HEK293 (cell line): ENCODE results near the gene VMAC.

Source experiments
- CTCF ChIA-PET: fragments of 350-600 bp; formaldehyde crosslinking; extraction: SDS; loops from one replicate; lab custom pipeline; 2021; ENCODE audit warnings: antibody characterized with exemption; lab: Yijun Ruan, JAX
- POLR2A ChIA-PET: fragments of 300-600 bp; formaldehyde crosslinking; extraction: SDS; loops from one replicate; lab custom pipeline; 2020; ENCODE audit warnings: antibody characterized with exemption, inconsistent platforms; lab: Yijun Ruan, JAX
- H3K27ac ChIP-seq: fragments of 200-500 bp; sonication (Bioruptor generic); 2 replicates; pipeline ENCODE4 v1.5.1; 2014; ENCODE audit warnings: low read depth, low read length, control low read depth, inconsistent platforms; ENCODE audit errors: extremely low read depth
- H3K36me3 ChIP-seq, 2 experiments: fragments of 200-500 bp in 1 of 2; sonication (Bioruptor generic) in 1 of 2; 1 replicate in 1 of 2; 2 replicates in 1 of 2; pipeline ENCODE4 v1.5.1; 2014 to 2017; ENCODE audit warnings: inconsistent platforms in 2 of 2, low read length in 2 of 2; ENCODE audit not compliant: control insufficient read depth in 2 of 2, insufficient read depth in 1 of 2
- H3K4me1 ChIP-seq: fragments of 200-500 bp; sonication (Bioruptor generic); 2 replicates; pipeline ENCODE4 v1.5.1; 2014; ENCODE audit warnings: mild to moderate bottlenecking, low read length, inconsistent platforms; ENCODE audit not compliant: control insufficient read depth, insufficient read depth
- H3K4me3 ChIP-seq: 2 replicates; pipeline ENCODE4 v1.5.1; 2011; ENCODE audit warnings: low read depth, mild to moderate bottlenecking, control low read depth, low read length, moderate library complexity
- H3K9me3 ChIP-seq: fragments of 200-500 bp; sonication (Bioruptor generic); 2 replicates; pipeline ENCODE4 v1.5.1; 2014; ENCODE audit warnings: low read depth, low read length, inconsistent platforms; ENCODE audit not compliant: control insufficient read depth, insufficient read depth
- BCL11B ChIP-seq: fragments of 450-650 bp; formaldehyde crosslinking; IDR thresholded peaks from 2 replicates; pipeline ENCODE4 v1.5.1; 2016; ENCODE audit warnings: low read depth, missing biosample characterization, missing genetic modification characterization
- MEIS1 ChIP-seq: sonication (generic); formaldehyde crosslinking; IDR thresholded peaks from 2 replicates; pipeline ENCODE4 v1.8.1; 2022; ENCODE audit warnings: missing genetic modification reagents, mild to moderate bottlenecking, borderline replicate concordance
- YY1 ChIP-seq: fragments of 450-650 bp; formaldehyde crosslinking; IDR thresholded peaks from 2 replicates; pipeline ENCODE4 v1.5.1; 2018; ENCODE audit warnings: missing biosample characterization, missing genetic modification characterization
- YY2 ChIP-seq: fragments of 450-650 bp; formaldehyde crosslinking; IDR thresholded peaks from 2 replicates; pipeline ENCODE4 v1.5.1; 2016; ENCODE audit warnings: missing biosample characterization, missing genetic modification characterization
- ZBTB1 ChIP-seq: fragments of 450-650 bp; formaldehyde crosslinking; IDR thresholded peaks from 2 replicates; pipeline ENCODE4 v1.5.1; 2016; ENCODE audit warnings: missing biosample characterization, missing genetic modification characterization
- ZFP69B ChIP-seq: fragments of 450-650 bp; formaldehyde crosslinking; IDR thresholded peaks from 2 replicates; pipeline ENCODE4 v1.5.1; 2016; ENCODE audit warnings: missing biosample characterization, missing genetic modification characterization
- ZNF19 ChIP-seq: fragments of 450-650 bp; formaldehyde crosslinking; IDR thresholded peaks from 2 replicates; pipeline ENCODE4; 2016; ENCODE audit warnings: missing biosample characterization, missing genetic modification characterization, low read depth
- ZNF311 ChIP-seq: fragments of 450-650 bp; formaldehyde crosslinking; IDR thresholded peaks from 2 replicates; pipeline ENCODE4 v1.5.1; 2017; ENCODE audit warnings: missing biosample characterization, missing genetic modification characterization, borderline replicate concordance
- ZNF404 ChIP-seq: fragments of 450-650 bp; formaldehyde crosslinking; IDR thresholded peaks from 2 replicates; pipeline ENCODE4 v1.5.1; 2017; ENCODE audit warnings: missing biosample characterization, missing genetic modification characterization
- ZNF555 ChIP-seq: fragments of 450-650 bp; formaldehyde crosslinking; conservative IDR thresholded peaks from 2 replicates; pipeline ENCODE4 v1.5.1; 2017; ENCODE audit warnings: missing biosample characterization, mild to moderate bottlenecking, missing genetic modification characterization, inconsistent platforms
- ZNF776 ChIP-seq: fragments of 450-650 bp; formaldehyde crosslinking; IDR thresholded peaks from 2 replicates; pipeline ENCODE4 v1.5.0; 2017; ENCODE audit warnings: missing biosample characterization, missing genetic modification characterization, borderline replicate concordance
- ZSCAN23 ChIP-seq: fragments of 450-650 bp; formaldehyde crosslinking; IDR thresholded peaks from 2 replicates; pipeline ENCODE4 v1.5.1; 2016; ENCODE audit warnings: missing biosample characterization, missing genetic modification characterization
- TF ChIP-seq, protein P1 (sequence below): fragments of 450-650 bp; formaldehyde crosslinking; optimal IDR thresholded peaks from 2 replicates; pipeline ENCODE3; 2016; ENCODE audit warnings: missing biosample characterization, mild to moderate bottlenecking, missing genetic modification characterization
- TF ChIP-seq, protein P2 (sequence below): fragments of 450-650 bp; formaldehyde crosslinking; IDR thresholded peaks from 2 replicates; pipeline ENCODE4 v1.5.1; 2016; ENCODE audit warnings: missing biosample characterization, missing genetic modification characterization
- TF ChIP-seq, protein P3 (sequence below): fragments of 450-650 bp; formaldehyde crosslinking; IDR thresholded peaks from 2 replicates; pipeline ENCODE4 v1.5.1; 2016; ENCODE audit warnings: missing biosample characterization, missing genetic modification characterization
- TF ChIP-seq, protein P4 (sequence below): fragments of 450-650 bp; formaldehyde crosslinking; IDR thresholded peaks from 2 replicates; pipeline ENCODE4 v1.5.1; 2016; ENCODE audit warnings: missing biosample characterization, missing genetic modification characterization
- TF ChIP-seq, protein P5 (sequence below): fragments of 450-650 bp; formaldehyde crosslinking; IDR thresholded peaks from 2 replicates; pipeline ENCODE4 v1.5.1; 2016; ENCODE audit warnings: missing biosample characterization, missing genetic modification characterization

VMAC gene

DNA sequence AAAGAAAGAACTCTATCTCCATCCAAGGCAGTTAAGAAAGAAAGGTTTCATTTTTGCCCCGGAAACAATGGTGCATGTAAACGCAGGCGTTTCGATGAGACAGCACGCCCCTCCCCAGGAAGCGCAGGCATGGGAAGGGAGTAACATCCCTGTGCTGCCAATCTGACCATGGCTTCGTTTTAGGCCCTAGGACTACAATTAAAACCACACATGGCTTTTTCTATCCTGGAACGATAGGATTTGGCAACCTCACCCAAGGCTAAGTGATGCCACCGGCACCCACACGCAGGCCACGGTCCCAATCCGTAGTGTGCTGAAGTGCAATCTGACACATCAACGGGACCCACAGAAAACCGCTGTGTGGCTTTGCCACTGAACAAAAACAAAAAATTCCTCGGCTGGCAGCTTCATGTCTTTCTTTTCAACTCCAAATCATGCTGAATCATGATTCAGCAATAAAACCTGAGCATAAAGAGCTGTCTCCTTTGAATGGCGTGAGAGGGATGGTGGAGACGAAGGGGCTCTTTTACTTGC, 49.1 kb downstream of the VMAC start:
- no peak overlapping the region for H3K4me3 ChIP-seq
- peaks cover 46% of the 10 kb centered on the region for H3K4me1 ChIP-seq
- no peak overlapping the region for H3K27ac ChIP-seq
- H3K36me3 ChIP-seq = peaks cover 0 to 21% of the 10 kb centered on the region in 2 experiments; a peak in 1 of 3 replicates
- POLR2A ChIA-PET = interaction anchor here (1.2 kb wide), 1 partner anchor 24 kb away, joined by 5 read pairs; the partner anchor contains the start of gene RANBP3
- no peaks in the 10 kb centered on the region for H3K9me3 ChIP-seq
- CTCF ChIA-PET = interaction anchor here (0.5 to 7.3 kb wide), 3 partner anchors 14 to 47 kb away, joined by 3 to 60 read pairs (median 3); no protein-coding TSS in a partner anchor
- TF ChIP-seq ZFP69B (tag by site-specific recombination) (0 out of 2 replicates have a peak, but pooled peaks have one; percentile 24), YY1 (tag by site-specific recombination) (no peak)
- TF ChIP-seq, protein P1, sequence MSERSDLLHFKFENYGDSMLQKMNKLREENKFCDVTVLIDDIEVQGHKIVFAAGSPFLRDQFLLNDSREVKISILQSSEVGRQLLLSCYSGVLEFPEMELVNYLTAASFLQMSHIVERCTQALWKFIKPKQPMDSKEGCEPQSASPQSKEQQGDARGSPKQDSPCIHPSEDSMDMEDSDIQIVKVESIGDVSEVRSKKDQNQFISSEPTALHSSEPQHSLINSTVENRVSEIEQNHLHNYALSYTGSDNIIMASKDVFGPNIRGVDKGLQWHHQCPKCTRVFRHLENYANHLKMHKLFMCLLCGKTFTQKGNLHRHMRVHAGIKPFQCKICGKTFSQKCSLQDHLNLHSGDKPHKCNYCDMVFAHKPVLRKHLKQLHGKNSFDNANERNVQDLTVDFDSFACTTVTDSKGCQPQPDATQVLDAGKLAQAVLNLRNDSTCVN (tag by site-specific recombination) = no peak

DNA sequence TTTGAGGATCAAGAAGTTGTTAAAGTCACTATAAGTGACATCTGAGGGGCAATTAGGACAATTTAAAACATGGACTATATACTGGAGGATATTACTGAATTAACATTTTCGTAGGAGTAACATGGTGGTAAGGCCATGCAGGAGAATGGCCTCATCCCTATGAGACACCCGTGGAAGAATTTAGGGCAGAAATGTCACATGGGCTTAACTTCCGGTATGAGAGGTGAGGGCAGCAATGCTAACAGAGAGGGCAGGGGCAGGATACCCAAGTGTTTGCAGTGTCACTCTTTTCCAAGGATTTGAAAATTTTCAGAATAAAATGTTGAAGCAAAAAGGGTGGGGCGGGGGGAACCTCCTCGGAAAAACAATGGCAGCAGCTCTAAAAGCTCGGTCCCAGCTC, 49.6 kb downstream of the VMAC start:
- CTCF ChIA-PET = interaction anchor here (0.7 to 7.3 kb wide), 2 partner anchors 13 to 133 kb away, joined by 3 to 60 read pairs; no protein-coding TSS in a partner anchor
- Histone ChIP-seq H3K4me1 (peaks cover 46% of the 10 kb centered on the region), H3K36me3 (peaks cover 0 to 21% of the 10 kb centered on the region in 2 experiments; a peak in 1 of 3 replicates), H3K9me3 (no peaks in the 10 kb centered on the region), H3K4me3 (no peak overlapping the region), H3K27ac (no peak overlapping the region)
- POLR2A ChIA-PET = interaction anchor here (1.2 kb wide), 1 partner anchor 24 kb away, joined by 5 read pairs; the partner anchor contains the start of gene RANBP3
- no peak for TF ChIP-seq ZNF776 (tag by site-specific recombination)
- TF ChIP-seq ZSCAN23 (tag by site-specific recombination) = no peak
- TF ChIP-seq, protein P2, sequence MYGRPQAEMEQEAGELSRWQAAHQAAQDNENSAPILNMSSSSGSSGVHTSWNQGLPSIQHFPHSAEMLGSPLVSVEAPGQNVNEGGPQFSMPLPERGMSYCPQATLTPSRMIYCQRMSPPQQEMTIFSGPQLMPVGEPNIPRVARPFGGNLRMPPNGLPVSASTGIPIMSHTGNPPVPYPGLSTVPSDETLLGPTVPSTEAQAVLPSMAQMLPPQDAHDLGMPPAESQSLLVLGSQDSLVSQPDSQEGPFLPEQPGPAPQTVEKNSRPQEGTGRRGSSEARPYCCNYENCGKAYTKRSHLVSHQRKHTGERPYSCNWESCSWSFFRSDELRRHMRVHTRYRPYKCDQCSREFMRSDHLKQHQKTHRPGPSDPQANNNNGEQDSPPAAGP (tag by site-specific recombination) = no peak
- TF ChIP-seq ZNF19 = no peak
- no peak for TF ChIP-seq ZNF404
- no peak for TF ChIP-seq MEIS1 (CRISPR knock-in tag)
- TF ChIP-seq ZNF555 (tag by site-specific recombination) = no peak
- TF ChIP-seq, protein P3, sequence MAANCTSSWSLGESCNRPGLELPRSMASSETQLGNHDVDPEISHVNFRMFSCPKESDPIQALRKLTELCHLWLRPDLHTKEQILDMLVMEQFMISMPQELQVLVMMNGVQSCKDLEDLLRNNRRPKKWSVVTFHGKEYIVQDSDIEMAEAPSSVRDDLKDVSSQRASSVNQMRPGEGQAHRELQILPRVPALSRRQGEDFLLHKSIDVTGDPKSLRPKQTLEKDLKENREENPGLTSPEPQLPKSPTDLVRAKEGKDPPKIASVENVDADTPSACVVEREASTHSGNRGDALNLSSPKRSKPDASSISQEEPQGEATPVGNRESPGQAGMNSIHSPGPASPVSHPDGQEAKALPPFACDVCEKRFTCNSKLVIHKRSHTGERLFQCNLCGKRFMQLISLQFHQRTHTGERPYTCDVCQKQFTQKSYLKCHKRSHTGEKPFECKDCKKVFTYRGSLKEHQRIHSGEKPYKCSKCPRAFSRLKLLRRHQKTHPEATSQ (tag by site-specific recombination) = no peak
- TF ChIP-seq ZBTB1 (tag by site-specific recombination) = no peak
- TF ChIP-seq, protein P4, sequence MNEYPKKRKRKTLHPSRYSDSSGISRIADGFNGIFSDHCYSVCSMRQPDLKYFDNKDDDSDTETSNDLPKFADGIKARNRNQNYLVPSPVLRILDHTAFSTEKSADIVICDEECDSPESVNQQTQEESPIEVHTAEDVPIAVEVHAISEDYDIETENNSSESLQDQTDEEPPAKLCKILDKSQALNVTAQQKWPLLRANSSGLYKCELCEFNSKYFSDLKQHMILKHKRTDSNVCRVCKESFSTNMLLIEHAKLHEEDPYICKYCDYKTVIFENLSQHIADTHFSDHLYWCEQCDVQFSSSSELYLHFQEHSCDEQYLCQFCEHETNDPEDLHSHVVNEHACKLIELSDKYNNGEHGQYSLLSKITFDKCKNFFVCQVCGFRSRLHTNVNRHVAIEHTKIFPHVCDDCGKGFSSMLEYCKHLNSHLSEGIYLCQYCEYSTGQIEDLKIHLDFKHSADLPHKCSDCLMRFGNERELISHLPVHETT (tag by site-specific recombination) = no peak
- no peak for TF ChIP-seq ZNF311 (tag by site-specific recombination)

DNA sequence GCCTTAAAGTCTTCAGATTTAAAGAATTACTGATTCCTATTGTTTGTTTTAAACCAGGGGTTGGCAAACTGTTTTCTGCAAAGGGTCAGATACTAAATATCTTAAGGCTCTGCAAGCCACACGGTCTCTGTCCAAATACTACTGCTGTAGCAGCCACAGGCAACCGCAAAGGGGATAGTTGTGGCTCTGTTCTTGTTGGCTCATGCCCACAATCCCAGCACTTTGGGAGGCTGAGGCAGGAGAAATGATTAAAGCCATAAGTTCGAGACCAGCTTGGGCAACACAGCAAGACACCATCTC, 50.9 kb downstream of the VMAC start:
- POLR2A ChIA-PET = interaction anchor here (1.3 kb wide), 1 partner anchor 52 kb away, joined by 3 read pairs; the partner anchor contains the start of gene NDUFA11
- no peaks in the 10 kb centered on the region for H3K9me3 ChIP-seq
- TF ChIP-seq, protein P5, sequence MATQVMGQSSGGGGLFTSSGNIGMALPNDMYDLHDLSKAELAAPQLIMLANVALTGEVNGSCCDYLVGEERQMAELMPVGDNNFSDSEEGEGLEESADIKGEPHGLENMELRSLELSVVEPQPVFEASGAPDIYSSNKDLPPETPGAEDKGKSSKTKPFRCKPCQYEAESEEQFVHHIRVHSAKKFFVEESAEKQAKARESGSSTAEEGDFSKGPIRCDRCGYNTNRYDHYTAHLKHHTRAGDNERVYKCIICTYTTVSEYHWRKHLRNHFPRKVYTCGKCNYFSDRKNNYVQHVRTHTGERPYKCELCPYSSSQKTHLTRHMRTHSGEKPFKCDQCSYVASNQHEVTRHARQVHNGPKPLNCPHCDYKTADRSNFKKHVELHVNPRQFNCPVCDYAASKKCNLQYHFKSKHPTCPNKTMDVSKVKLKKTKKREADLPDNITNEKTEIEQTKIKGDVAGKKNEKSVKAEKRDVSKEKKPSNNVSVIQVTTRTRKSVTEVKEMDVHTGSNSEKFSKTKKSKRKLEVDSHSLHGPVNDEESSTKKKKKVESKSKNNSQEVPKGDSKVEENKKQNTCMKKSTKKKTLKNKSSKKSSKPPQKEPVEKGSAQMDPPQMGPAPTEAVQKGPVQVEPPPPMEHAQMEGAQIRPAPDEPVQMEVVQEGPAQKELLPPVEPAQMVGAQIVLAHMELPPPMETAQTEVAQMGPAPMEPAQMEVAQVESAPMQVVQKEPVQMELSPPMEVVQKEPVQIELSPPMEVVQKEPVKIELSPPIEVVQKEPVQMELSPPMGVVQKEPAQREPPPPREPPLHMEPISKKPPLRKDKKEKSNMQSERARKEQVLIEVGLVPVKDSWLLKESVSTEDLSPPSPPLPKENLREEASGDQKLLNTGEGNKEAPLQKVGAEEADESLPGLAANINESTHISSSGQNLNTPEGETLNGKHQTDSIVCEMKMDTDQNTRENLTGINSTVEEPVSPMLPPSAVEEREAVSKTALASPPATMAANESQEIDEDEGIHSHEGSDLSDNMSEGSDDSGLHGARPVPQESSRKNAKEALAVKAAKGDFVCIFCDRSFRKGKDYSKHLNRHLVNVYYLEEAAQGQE (tag by site-specific recombination) = peak; percentile 53
- no peak for TF ChIP-seq BCL11B
- TF ChIP-seq YY2 (tag by site-specific recombination) = no peak
- H3K4me3 ChIP-seq = no peak overlapping the region
- CTCF ChIA-PET = interaction anchor here (1.0 to 7.3 kb wide), 2 partner anchors 12 to 67 kb away, joined by 3 to 60 read pairs; no protein-coding TSS in a partner anchor
- H3K4me1 ChIP-seq = peaks cover 53% of the 10 kb centered on the region
- H3K36me3 ChIP-seq = peaks cover 0 to 11% of the 10 kb centered on the region in 2 experiments; a peak in 1 of 3 replicates
- H3K27ac ChIP-seq = no peak overlapping the region
